Panc1 (cell line): ENCODE data around the gene TRAF2.

Experiments
- CTCF ChIP-seq: fragments of 450-650 bp; IDR thresholded peaks from 2 replicates; pipeline ENCODE4 v1.5.1; 2017; ENCODE audit warnings: mild to moderate bottlenecking
- POLR2AphosphoS5 ChIP-seq: IDR thresholded peaks from 2 replicates; pipeline ENCODE4 v1.6.1; 2012; ENCODE audit warnings: mild to moderate bottlenecking, low read depth, low read length, moderate library complexity
- REST ChIP-seq, 2 experiments: IDR thresholded peaks; 2 replicates each; pipeline ENCODE4 v1.6.1; 2011 to 2012; ENCODE audit warnings: low read depth in 2 of 2, control low read depth in 1 of 2, low read length in 1 of 2, mild to moderate bottlenecking in 1 of 2, moderate library complexity in 1 of 2; ENCODE audit not compliant: insufficient read depth in 1 of 2
- SIN3A ChIP-seq: IDR thresholded peaks from 2 replicates; pipeline ENCODE4 v1.6.1; 2012; ENCODE audit warnings: low read depth, mild to moderate bottlenecking, low read length, moderate library complexity, borderline replicate concordance; ENCODE audit not compliant: insufficient read depth
- TCF7L2 ChIP-seq: IDR thresholded peaks from 2 replicates; pipeline ENCODE4 v1.6.1; 2011; ENCODE audit warnings: mild to moderate bottlenecking, low read depth, low read length, inconsistent platforms

DNA sequence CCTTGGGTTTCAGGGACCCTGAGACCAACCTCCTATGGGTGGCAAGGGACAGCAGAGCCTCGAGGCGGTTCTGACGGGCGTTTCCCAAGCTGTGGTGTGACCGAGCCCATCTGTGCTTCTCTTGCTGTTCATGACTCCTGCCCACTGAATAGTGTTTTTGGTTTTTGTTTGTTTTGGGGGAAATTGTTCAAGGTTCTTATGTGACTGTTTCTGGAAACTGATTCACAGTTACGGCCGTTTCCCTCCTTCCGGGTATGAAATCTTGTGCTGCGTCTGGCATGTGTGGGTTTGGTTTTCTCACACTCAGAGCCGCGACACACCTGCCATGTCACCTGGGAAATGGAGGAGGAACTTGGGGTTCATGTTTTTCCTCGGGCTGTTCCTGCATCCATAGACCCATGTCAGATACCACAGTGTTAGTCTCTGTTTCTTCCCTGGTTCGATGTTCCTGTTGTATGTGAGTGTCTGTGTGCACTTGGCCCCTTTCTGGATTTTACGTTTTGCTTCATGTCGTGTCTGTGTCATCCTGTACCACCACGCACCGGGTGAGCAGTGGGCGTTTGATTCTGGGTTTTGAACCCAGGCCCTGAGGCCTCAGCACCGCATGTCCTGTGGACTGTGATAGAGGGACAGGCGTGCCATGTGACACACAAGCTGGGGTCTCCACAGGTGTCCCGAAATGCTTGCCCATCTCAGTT lies 29.5 kb downstream of the TRAF2 start:
- TF ChIP-seq CTCF (no peak), REST (IDR thresholded peaks at IDR 0.05; ENCODE audit: insufficient read depth in 1 of 2, low read depth in 2 of 2, low read length in 1 of 2) (no peak), TCF7L2 (no peak), POLR2AphosphoS5 (no peak), SIN3A (no peak)
